K562 (cell line): ENCODE results near the gene PRKAR2B. TPM values are rescaled to one million over a fixed set of nuclear protein-coding genes. Genes with fewer than 3 reads are reported as not detected.

Source experiments
- ATF1 ChIP-seq, 2 experiments: fragments of 450-650 bp in 1 of 2; IDR thresholded peaks; 2 replicates each; pipeline ENCODE4 v1.6.1; 2016; ENCODE audit warnings: missing compliant biosample characterization in 1 of 2, missing genetic modification characterization in 1 of 2
- CREB3L1 ChIP-seq: fragments of 450-650 bp; IDR thresholded peaks from 2 replicates; pipeline ENCODE4 v1.6.1; 2014; ENCODE audit warnings: low read depth, mild to moderate bottlenecking, moderate library complexity, borderline replicate concordance
- ETV5 ChIP-seq: sonication (generic); formaldehyde crosslinking; IDR thresholded peaks from 2 replicates; pipeline ENCODE4 v1.4.0; 2020; ENCODE audit warnings: low read depth, mild to moderate bottlenecking, missing genetic modification reagents
- HIVEP1 ChIP-seq: fragments of 250-450 bp; sonication (Bioruptor Pico); IDR thresholded peaks from 2 replicates; pipeline ENCODE4 v1.4.0; 2020; ENCODE audit warnings: mild to moderate bottlenecking
- KLF13 ChIP-seq: fragments of 450-650 bp; IDR thresholded peaks from 2 replicates; pipeline ENCODE4 v1.6.1; 2016; ENCODE audit warnings: missing genetic modification characterization, low read depth, mild to moderate bottlenecking, missing compliant biosample characterization, moderate library complexity, borderline replicate concordance
- PHF20 ChIP-seq: fragments of 450-650 bp; IDR thresholded peaks from 2 replicates; pipeline ENCODE4 v1.6.1; 2018; ENCODE audit not compliant: partially characterized antibody
- POU5F1 ChIP-seq: fragments of 150-350 bp; IDR thresholded peaks from 2 replicates; pipeline ENCODE4 v1.6.1; 2014; ENCODE audit warnings: borderline replicate concordance, low read length, low read depth, mild to moderate bottlenecking; ENCODE audit not compliant: partially characterized antibody
- SP2 ChIP-seq: IDR thresholded peaks from 2 replicates; pipeline ENCODE4 v1.6.1; 2011; ENCODE audit warnings: mild to moderate bottlenecking, low read depth, low read length, moderate library complexity; ENCODE audit not compliant: poor library complexity, severe bottlenecking; ENCODE audit errors: extremely low read depth
- SPI1 ChIP-seq: IDR thresholded peaks from 2 replicates; pipeline ENCODE4 v1.6.1; 2011; ENCODE audit warnings: low read depth, low read length, control low read depth, borderline replicate concordance
- SREBF2 ChIP-seq: sonication (generic); formaldehyde crosslinking; IDR thresholded peaks from 2 replicates; pipeline ENCODE4 v1.4.0; 2020; ENCODE audit warnings: mild to moderate bottlenecking, missing genetic modification reagents
- TFAM ChIP-seq: fragments of 250-450 bp; sonication (Bioruptor Pico); conservative IDR thresholded peaks from 2 replicates; pipeline ENCODE4 v1.5.0; 2021; ENCODE audit warnings: mild to moderate bottlenecking, moderate library complexity
- THAP7 ChIP-seq: fragments of 250-450 bp; sonication (Bioruptor Pico); IDR thresholded peaks from 2 replicates; pipeline ENCODE4 v1.5.0; 2021
- ZNF280B ChIP-seq: fragments of 250-450 bp; sonication (Bioruptor Pico); IDR thresholded peaks from 2 replicates; pipeline ENCODE4 v1.5.1; 2021; ENCODE audit warnings: mild to moderate bottlenecking
- polyA plus RNA-seq, 8 experiments: library from polyadenylated mRNA; depleted of rRNA in 4 of 8; stranded (reverse) in 5 of 8; unstranded in 3 of 8; fragments of >200 nt; fragmentation: Nextera tagmentation in 2 of 8; fragmentation: Illumina TruSeq in 1 of 8; extraction: Ambion mirVana in 2 of 8; extraction: Trizol in 1 of 8; gene quantifications; 2 replicates each; pipeline versions ENCODE4 v1.2.1 to v1.2.3, GENCODE V29; 2011 to 2014; ENCODE audit warnings: inconsistent platforms in 1 of 8, missing spikeins in 1 of 8
- total RNA-seq, 7 experiments: library from RNA; depleted of rRNA in 6 of 7; stranded (reverse); fragments of >200 nt in 6 of 7; fragmentation: Illumina TruSeq in 2 of 7; extraction: Trizol in 2 of 7; gene quantifications; 2 replicates each; pipeline versions ENCODE4 v1.2.1 to v1.2.3, GENCODE V29; 2011 to 2021; ENCODE audit warnings: low replicate concordance in 1 of 7
- TF ChIP-seq, protein P1 (sequence below): fragments of 250-450 bp; sonication (Bioruptor Pico); IDR thresholded peaks from 2 replicates; pipeline ENCODE4 v1.8.0; 2022; ENCODE audit warnings: moderate library complexity, mild to moderate bottlenecking, inconsistent platforms
- TF ChIP-seq, protein P2 (sequence below): fragments of 200-800 bp; sonication (Bioruptor generic); IDR thresholded peaks from 2 replicates; pipeline ENCODE4 v1.6.1; 2017; ENCODE audit warnings: missing genetic modification characterization, missing compliant biosample characterization

The PRKAR2B gene
- total and polyA plus RNA-seq, 9 of the 15 experiments (the other 6 are each of a cell fraction or from before 2014, with no cell fraction given) = 59.0 to 173 (median 129) TPM

- TF ChIP-seq ZNF280B (CRISPR knock-in tag) (no peak), POU5F1 (peak; percentile 81), ATF1 (CRISPR knock-in tag; IDR thresholded peaks at IDR 0.05) (no peak), ATF1 (tag; IDR thresholded peaks at IDR 0.05) (peak; percentile 98), THAP7 (CRISPR knock-in tag) (no peak), PHF20 (no peak), HIVEP1 (CRISPR knock-in tag) (no peak), TFAM (CRISPR knock-in tag) (no peak), SPI1 (0 out of 2 replicates have a peak, but pooled peaks have one; percentile 5), KLF13 (tag) (peak; percentile 86), ETV5 (CRISPR knock-in tag) (peak; percentile 91), SP2 (peak; percentile 98), SREBF2 (no peak), CREB3L1 (peak; percentile 98)
- TF ChIP-seq, protein P1, sequence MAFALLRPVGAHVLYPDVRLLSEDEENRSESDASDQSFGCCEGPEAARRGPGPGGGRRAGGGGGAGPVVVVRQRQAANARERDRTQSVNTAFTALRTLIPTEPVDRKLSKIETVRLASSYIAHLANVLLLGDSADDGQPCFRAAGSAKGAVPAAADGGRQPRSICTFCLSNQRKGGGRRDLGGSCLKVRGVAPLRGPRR = no peak
- TF ChIP-seq, protein P2, sequence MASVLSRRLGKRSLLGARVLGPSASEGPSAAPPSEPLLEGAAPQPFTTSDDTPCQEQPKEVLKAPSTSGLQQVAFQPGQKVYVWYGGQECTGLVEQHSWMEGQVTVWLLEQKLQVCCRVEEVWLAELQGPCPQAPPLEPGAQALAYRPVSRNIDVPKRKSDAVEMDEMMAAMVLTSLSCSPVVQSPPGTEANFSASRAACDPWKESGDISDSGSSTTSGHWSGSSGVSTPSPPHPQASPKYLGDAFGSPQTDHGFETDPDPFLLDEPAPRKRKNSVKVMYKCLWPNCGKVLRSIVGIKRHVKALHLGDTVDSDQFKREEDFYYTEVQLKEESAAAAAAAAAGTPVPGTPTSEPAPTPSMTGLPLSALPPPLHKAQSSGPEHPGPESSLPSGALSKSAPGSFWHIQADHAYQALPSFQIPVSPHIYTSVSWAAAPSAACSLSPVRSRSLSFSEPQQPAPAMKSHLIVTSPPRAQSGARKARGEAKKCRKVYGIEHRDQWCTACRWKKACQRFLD (CRISPR knock-in tag) = no peak; the same call in 1 of the 2 replicates
These were observed 124.0 kb downstream of the PRKAR2B start, which contains the start of gene HBP1 (continued) for GRCh38 chr7:107168233-107169119.
